ENCODE results near the gene CAPN8. TPM values are rescaled to one million over a fixed set of nuclear protein-coding genes. Genes with fewer than 3 reads are reported as not detected.

CAPN8 gene
- total RNA-seq, 1 donor from 2014 or later, result not detected

GRCh38 chr1:223618680-223619079 is 46.8 kb downstream of the CAPN8 start:
- no peak overlapping the region for H3K4me3 Mint-ChIP-seq (ENCODE audit: unreplicated experiment)
- Histone ChIP-seq H2AFZ (ENCODE audit: low read depth, low read length) (no peak overlapping the region), H4K20me1 (ENCODE audit: insufficient read depth, low read length) (no peaks in the 10 kb centered on the region), H3K36me3 (ENCODE audit: insufficient read depth, low read length) (no peaks in the 10 kb centered on the region), H3K9me3 (ENCODE audit: insufficient read depth, low read depth, low read length) (no peaks in the 10 kb centered on the region), H3K4me2 (ENCODE audit: low read length) (no peak overlapping the region), H3K27me3 (ENCODE audit: insufficient read depth, low read length) (no peaks in the 10 kb centered on the region), H3K9ac (ENCODE audit: low read length) (no peak overlapping the region), H3K4me3 (ENCODE audit: insufficient read depth, low read depth, low read length) (no peak overlapping the region), H3K79me2 (ENCODE audit: insufficient read depth, low read length) (no peaks in the 10 kb centered on the region), H3K27ac (ENCODE audit: low read depth, low read length) (no peak overlapping the region), H3K4me1 (ENCODE audit: insufficient read depth, low read length) (no peaks in the 10 kb centered on the region)
- DNase-seq (ENCODE audit: low read depth), result no peak
- H3K27ac Mint-ChIP-seq (ENCODE audit: unreplicated experiment), result no peak overlapping the region
- FAIRE-seq, result no peak
- H3K4me1 Mint-ChIP-seq (ENCODE audit: low read depth, unreplicated experiment), result no peaks in the 10 kb centered on the region
- TF ChIP-seq CTCF (IDR thresholded peaks at IDR 0.05; ENCODE audit: insufficient read depth, low read depth, low read length) (no peak), EZH2 (IDR thresholded peaks at IDR 0.05; ENCODE audit: insufficient read depth, low read length) (no peak)
- H3K27me3 Mint-ChIP-seq (ENCODE audit: low read depth, unreplicated experiment), result peaks cover 21% of the 10 kb centered on the region
- no peaks in the 10 kb centered on the region for H3K9me3 Mint-ChIP-seq (ENCODE audit: unreplicated experiment)
- H3K36me3 Mint-ChIP-seq (ENCODE audit: low read depth, unreplicated experiment), result no peaks in the 10 kb centered on the region

- Histone ChIP-seq H3K4me3 (ENCODE audit: insufficient read depth, low read depth, low read length) (no peak overlapping the region), H4K20me1 (ENCODE audit: insufficient read depth, low read length) (no peaks in the 10 kb centered on the region), H3K9me3 (ENCODE audit: insufficient read depth, low read depth, low read length) (no peaks in the 10 kb centered on the region), H3K79me2 (ENCODE audit: insufficient read depth, low read length) (no peaks in the 10 kb centered on the region), H2AFZ (ENCODE audit: low read depth, low read length) (no peak overlapping the region), H3K36me3 (ENCODE audit: insufficient read depth, low read length) (no peaks in the 10 kb centered on the region), H3K4me2 (ENCODE audit: low read length) (no peak overlapping the region), H3K4me1 (ENCODE audit: insufficient read depth, low read length) (no peaks in the 10 kb centered on the region), H3K27ac (ENCODE audit: low read depth, low read length) (no peak overlapping the region), H3K27me3 (ENCODE audit: insufficient read depth, low read length) (no peaks in the 10 kb centered on the region), H3K9ac (ENCODE audit: low read length) (no peak overlapping the region)
- H3K4me1 Mint-ChIP-seq (ENCODE audit: low read depth, unreplicated experiment), result no peaks in the 10 kb centered on the region
- FAIRE-seq (no peak), DNase-seq (ENCODE audit: low read depth) (no peak)
- H3K4me3 Mint-ChIP-seq (ENCODE audit: unreplicated experiment), result no peak overlapping the region
- H3K27me3 Mint-ChIP-seq (ENCODE audit: low read depth, unreplicated experiment), result peaks cover 20% of the 10 kb centered on the region
- no peaks in the 10 kb centered on the region for H3K36me3 Mint-ChIP-seq (ENCODE audit: low read depth, unreplicated experiment)
- no peak overlapping the region for H3K27ac Mint-ChIP-seq (ENCODE audit: unreplicated experiment)
- TF ChIP-seq CTCF (IDR thresholded peaks at IDR 0.05; ENCODE audit: insufficient read depth, low read depth, low read length), result no peak
- no peak for TF ChIP-seq EZH2 (IDR thresholded peaks at IDR 0.05; ENCODE audit: insufficient read depth, low read length)
- no peaks in the 10 kb centered on the region for H3K9me3 Mint-ChIP-seq (ENCODE audit: unreplicated experiment)
These were observed 48.0 kb downstream of the CAPN8 start for GRCh38 chr1:223617323-223618070.

GRCh38 chr1:223616586-223616985 is 48.9 kb downstream of the CAPN8 start:
- no peaks in the 10 kb centered on the region for H3K9me3 ChIP-seq (ENCODE audit: insufficient read depth, low read depth, low read length)
- H3K79me2 ChIP-seq (ENCODE audit: insufficient read depth, low read length), result no peaks in the 10 kb centered on the region
- FAIRE-seq, result no peak
- Mint-ChIP-seq H3K36me3 (ENCODE audit: low read depth, unreplicated experiment) (no peaks in the 10 kb centered on the region), H3K27me3 (ENCODE audit: low read depth, unreplicated experiment) (peaks cover 22% of the 10 kb centered on the region), H3K4me1 (ENCODE audit: low read depth, unreplicated experiment) (no peaks in the 10 kb centered on the region), H3K27ac (ENCODE audit: unreplicated experiment) (no peak overlapping the region), H3K9me3 (ENCODE audit: unreplicated experiment) (peaks cover under 1% of the 10 kb centered on the region), H3K4me3 (ENCODE audit: unreplicated experiment) (no peak overlapping the region)
- H3K9ac ChIP-seq (ENCODE audit: low read length), result no peak overlapping the region
- H3K4me3 ChIP-seq (ENCODE audit: insufficient read depth, low read depth, low read length), result no peak overlapping the region
- no peaks in the 10 kb centered on the region for H3K4me1 ChIP-seq (ENCODE audit: insufficient read depth, low read length)
- no peaks in the 10 kb centered on the region for H3K36me3 ChIP-seq (ENCODE audit: insufficient read depth, low read length)
- no peak overlapping the region for H2AFZ ChIP-seq (ENCODE audit: low read depth, low read length)
- H3K4me2 ChIP-seq (ENCODE audit: low read length), result no peak overlapping the region
- H3K27me3 ChIP-seq (ENCODE audit: insufficient read depth, low read length), result no peaks in the 10 kb centered on the region
- no peaks in the 10 kb centered on the region for H4K20me1 ChIP-seq (ENCODE audit: insufficient read depth, low read length)
- no peak for DNase-seq (ENCODE audit: low read depth)
- H3K27ac ChIP-seq (ENCODE audit: low read depth, low read length), result no peak overlapping the region
- TF ChIP-seq CTCF (IDR thresholded peaks at IDR 0.05; ENCODE audit: insufficient read depth, low read depth, low read length), result no peak
- no peak for TF ChIP-seq EZH2 (IDR thresholded peaks at IDR 0.05; ENCODE audit: insufficient read depth, low read length)
